GM12874 (cell line): ENCODE results near the gene PIK3R6.

ENCODE experiments used
- CTCF ChIP-seq: IDR thresholded peaks from 2 replicates; pipeline ENCODE4 v1.5.1; 2011; ENCODE audit warnings: low read depth, mild to moderate bottlenecking, control low read depth, low read length, moderate library complexity; ENCODE audit not compliant: insufficient read depth

PIK3R6 gene

GRCh38 chr17:8861495-8862181, 5.8 kb downstream of the PIK3R6 start:
- TF ChIP-seq CTCF: no peak

GRCh38 chr17:8859804-8860430, 7.6 kb downstream of the PIK3R6 start:
- no peak for TF ChIP-seq CTCF

- no peak for TF ChIP-seq CTCF
Measured at GRCh38 chr17:8859027-8859803, 8.3 kb downstream of the PIK3R6 start.

GRCh38 chr17:8857919-8858318, 9.6 kb downstream of the PIK3R6 start:
- no peak for TF ChIP-seq CTCF

- no peak for TF ChIP-seq CTCF
Measured at GRCh38 chr17:8856869-8857575, 10.5 kb downstream of the PIK3R6 start.

- no peak for TF ChIP-seq CTCF
Measured at GRCh38 chr17:8855477-8856204, 11.8 kb downstream of the PIK3R6 start.
